K562 (cell line): ENCODE data around the gene NEK2. TPM values are rescaled to one million over a fixed set of nuclear protein-coding genes. Genes with fewer than 3 reads are reported as not detected.

Source experiments
- ATAC-seq: fragments of 200-7000 bp; cut with Tn5 transposase; 3 replicates; pipeline ENCODE4 v1.9.1; 2020; ENCODE audit warnings: moderate library complexity
- BruUV-seq: library from RNA; stranded (reverse); fragments of 400-500 nt; replicated peaks from 2 replicates; lab custom pipeline; 2021; lab: Mats Ljungman, UMichigan
- CTCF ChIA-PET: fragments of 300-600 bp; formaldehyde crosslinking; extraction: SDS; loops from one replicate; lab custom pipeline; 2021; ENCODE audit warnings: low intra/inter-chr PET ratio; lab: Yijun Ruan, JAX
- POLR2A ChIA-PET: fragments of 300-600, 350-650 bp; sonication (Branson Sonifier 250); formaldehyde crosslinking; extraction: SDS; loops from one replicate; lab custom pipeline; 2021; ENCODE audit warnings: antibody characterized with exemption, inconsistent platforms; lab: Yijun Ruan, JAX
- DNase-seq, 4 experiments: peaks; one replicate each; pipeline versions ENCODE4 v3.0.0 to v3.0.0-alpha.2; 2011 to 2018; ENCODE audit warnings: low spot score in 3 of 4, mixed read lengths in 3 of 4; ENCODE audit errors: extremely low read depth in 1 of 4
- FAIRE-seq: peaks from 2 replicates; lab custom pipeline; 2011; peaks lifted over from hg19 to GRCh38; lab: Jason Lieb, UNC
- H2AFZ ChIP-seq: 2 replicates; pipeline ENCODE4 v1.6.0; 2011; ENCODE audit warnings: low read depth, low read length, control low read depth, inconsistent platforms
- H3K27ac ChIP-seq: fragments of 200-600 bp; 3 replicates; pipeline ENCODE4 v1.8.0; 2011; ENCODE audit warnings: low read depth, mild to moderate bottlenecking, control low read depth, inconsistent platforms, low read length, moderate library complexity, mixed read lengths; ENCODE audit errors: extremely low read depth
- H3K27me3 ChIP-seq, 2 experiments: fragments of 300-600 bp in 1 of 2; 2 replicates in 1 of 2; 3 replicates in 1 of 2; pipeline versions ENCODE4 v1.6.0 to v1.8.0; 2011; ENCODE audit warnings: inconsistent platforms in 2 of 2, low read length in 2 of 2, mild to moderate bottlenecking in 1 of 2, mixed read lengths in 1 of 2, moderate library complexity in 1 of 2; ENCODE audit not compliant: control insufficient read depth in 2 of 2, insufficient read depth in 2 of 2
- H3K36me3 ChIP-seq: fragments of 300-600 bp; 3 replicates; pipeline ENCODE4 v1.8.0; 2011; ENCODE audit warnings: mild to moderate bottlenecking, low read length, inconsistent platforms; ENCODE audit not compliant: control insufficient read depth, insufficient read depth
- H3K4me1 ChIP-seq, 2 experiments: fragments of 200-600 bp in 1 of 2; replicated peaks in 1 of 2; 2 replicates in 1 of 2; 3 replicates in 1 of 2; pipeline versions ENCODE4 v1.5.1 to v1.8.0; 2011; ENCODE audit warnings: inconsistent platforms in 2 of 2, low read length in 2 of 2, mild to moderate bottlenecking in 1 of 2, mixed read lengths in 1 of 2, moderate library complexity in 1 of 2; ENCODE audit not compliant: control insufficient read depth in 2 of 2, insufficient read depth in 2 of 2
- H3K4me2 ChIP-seq: 2 replicates; pipeline ENCODE4 v1.6.1; 2011; ENCODE audit warnings: low read length, control low read depth, inconsistent platforms, mixed read lengths; ENCODE audit not compliant: insufficient read depth
- H3K4me3 ChIP-seq: fragments of 200-600 bp; sonication (generic), shearing (Covaris generic); 2 replicates; pipeline ENCODE4 v1.5.1; 2016; ENCODE audit warnings: control low read depth, inconsistent platforms
- H3K79me2 ChIP-seq: fragments of 200-600 bp; 3 replicates; pipeline ENCODE4 v1.8.0; 2011; ENCODE audit warnings: low read length, inconsistent platforms; ENCODE audit not compliant: control insufficient read depth, insufficient read depth
- H3K9ac ChIP-seq, 2 experiments: 2 replicates each; pipeline versions ENCODE4 v1.6.0 to v1.6.1; 2011; ENCODE audit warnings: low read depth in 2 of 2, low read length in 2 of 2, control low read depth in 1 of 2, inconsistent platforms in 1 of 2, mild to moderate bottlenecking in 1 of 2, mixed read lengths in 1 of 2; ENCODE audit not compliant: insufficient read depth in 1 of 2
- H3K9me1 ChIP-seq: one replicate; pipeline ENCODE4 v1.6.0; 2011; ENCODE audit warnings: inconsistent platforms, mild to moderate bottlenecking, low read length, moderate library complexity; ENCODE audit not compliant: control insufficient read depth, insufficient read depth
- H3K9me3 ChIP-seq: replicated peaks from 2 replicates; pipeline ENCODE4 v1.5.1; 2011; ENCODE audit warnings: low read depth, low read length, inconsistent platforms; ENCODE audit not compliant: control insufficient read depth, insufficient read depth
- H4K20me1 ChIP-seq: replicated peaks from 2 replicates; pipeline ENCODE4 v1.6.1; 2011; ENCODE audit warnings: low read length, inconsistent platforms, mixed read lengths; ENCODE audit not compliant: control insufficient read depth, insufficient read depth
- ETV1 ChIP-seq: fragments of 450-650 bp; conservative IDR thresholded peaks from 2 replicates; pipeline ENCODE4 v1.6.1; 2016; ENCODE audit warnings: missing genetic modification characterization, control low read depth, low read depth, missing compliant biosample characterization
- HMG20A ChIP-seq: fragments of 450-650 bp; formaldehyde crosslinking; conservative IDR thresholded peaks from 2 replicates; pipeline ENCODE4 v1.4.0; 2020; ENCODE audit warnings: mild to moderate bottlenecking, mixed read lengths
- NFYB ChIP-seq: IDR thresholded peaks from 2 replicates; pipeline ENCODE4 v1.6.1; 2011; ENCODE audit warnings: mild to moderate bottlenecking, moderate library complexity; ENCODE audit not compliant: insufficient read length; ENCODE audit errors: extremely low read depth
- POLR3A ChIP-seq: IDR thresholded peaks from 2 replicates; pipeline ENCODE4 v1.6.1; 2011; ENCODE audit warnings: borderline replicate concordance, mild to moderate bottlenecking, moderate library complexity; ENCODE audit not compliant: insufficient read length, insufficient read depth; ENCODE audit errors: extremely low read depth
- RAD51 ChIP-seq: fragments of 450-650 bp; IDR thresholded peaks from 2 replicates; pipeline ENCODE4 v1.7.1; 2016; ENCODE audit warnings: low read depth, mild to moderate bottlenecking, borderline replicate concordance
- TCF3 ChIP-seq: sonication (generic); formaldehyde crosslinking; IDR thresholded peaks from 2 replicates; pipeline ENCODE4 v1.4.0; 2020; ENCODE audit warnings: mild to moderate bottlenecking, missing genetic modification reagents
- TCF7L2 ChIP-seq: fragments of 150-350 bp; IDR thresholded peaks from 2 replicates; pipeline ENCODE4 v1.6.1; 2016; ENCODE audit warnings: low read depth, mild to moderate bottlenecking, low read length, moderate library complexity
- ZBTB7A ChIP-seq: IDR thresholded peaks from 2 replicates; pipeline ENCODE4 v1.6.1; 2011; ENCODE audit warnings: low read depth, mild to moderate bottlenecking, low read length, moderate library complexity, borderline replicate concordance; ENCODE audit not compliant: control insufficient read depth
- ZFX ChIP-seq: sonication (generic); formaldehyde crosslinking; IDR thresholded peaks from 2 replicates; pipeline ENCODE4 v1.8.0; 2022; ENCODE audit warnings: mild to moderate bottlenecking, missing genetic modification reagents, moderate library complexity
- ZNF143 ChIP-seq: sonication (generic); formaldehyde crosslinking; IDR thresholded peaks from 2 replicates; pipeline ENCODE4 v1.9.0; 2022; ENCODE audit warnings: mild to moderate bottlenecking, missing genetic modification reagents
- ZNF586 ChIP-seq: fragments of 450-650 bp; formaldehyde crosslinking; conservative IDR thresholded peaks from 2 replicates; pipeline ENCODE4 v1.4.0; 2020; ENCODE audit warnings: mild to moderate bottlenecking, moderate library complexity
- WGBS: fragments of 100-300 bp; shearing (Covaris generic); methylation state at CpG from one replicate; pipeline ENCODE4 v1.1.6; 2016; ENCODE audit warnings: low coverage, mixed read lengths; ENCODE audit not compliant: insufficient coverage; ENCODE audit errors: missing lambda C conversion rate; 5-methylcytosine and 5-hydroxymethylcytosine counted together
- in situ Hi-C: fragments of 300-500 bp; cut with MboI; formaldehyde crosslinking; loops from 4 replicates; pipeline ENCODE4 v1.15.0; 2018; ENCODE audit warnings: inconsistent platforms, mixed read lengths
- intact Hi-C: fragments of 100-400 bp; cut with micrococcal nuclease; formaldehyde crosslinking; loops from 2 replicates; pipeline ENCODE4 v1.14.2; 2022
- polyA plus RNA-seq, 8 experiments: library from polyadenylated mRNA; depleted of rRNA in 4 of 8; stranded (reverse) in 5 of 8; unstranded in 3 of 8; fragments of >200 nt; fragmentation: Nextera tagmentation in 2 of 8; fragmentation: Illumina TruSeq in 1 of 8; extraction: Ambion mirVana in 2 of 8; extraction: Trizol in 1 of 8; gene quantifications; 2 replicates each; pipeline versions ENCODE4 v1.2.1 to v1.2.3, GENCODE V29; 2011 to 2014; ENCODE audit warnings: inconsistent platforms in 1 of 8, missing spikeins in 1 of 8
- total RNA-seq, 7 experiments: library from RNA; depleted of rRNA in 6 of 7; stranded (reverse); fragments of >200 nt in 6 of 7; fragmentation: Illumina TruSeq in 2 of 7; extraction: Trizol in 2 of 7; gene quantifications; 2 replicates each; pipeline versions ENCODE4 v1.2.1 to v1.2.3, GENCODE V29; 2011 to 2021; ENCODE audit warnings: low replicate concordance in 1 of 7
- TF ChIP-seq, protein P1 (sequence below): fragments of 450-650 bp; formaldehyde crosslinking; IDR thresholded peaks from 2 replicates; pipeline ENCODE4 v1.4.0; 2022; ENCODE audit warnings: missing genetic modification characterization
- TF ChIP-seq, protein P2 (sequence below): sonication (generic); formaldehyde crosslinking; IDR thresholded peaks from 2 replicates; pipeline ENCODE4 v1.4.0; 2020; ENCODE audit warnings: mild to moderate bottlenecking, missing genetic modification reagents
- TF ChIP-seq, protein P3 (sequence below), 2 experiments: fragments of 450-650 bp; conservative IDR thresholded peaks; 2 replicates each; pipeline ENCODE4 v1.6.1; 2017; ENCODE audit warnings: mild to moderate bottlenecking in 2 of 2, moderate library complexity in 2 of 2

Gene NEK2
- total and polyA plus RNA-seq, 9 of the 15 experiments (the other 6 are each of a cell fraction or from before 2014, with no cell fraction given) = 30.0 to 74.7 (median 66.4) TPM

DNA sequence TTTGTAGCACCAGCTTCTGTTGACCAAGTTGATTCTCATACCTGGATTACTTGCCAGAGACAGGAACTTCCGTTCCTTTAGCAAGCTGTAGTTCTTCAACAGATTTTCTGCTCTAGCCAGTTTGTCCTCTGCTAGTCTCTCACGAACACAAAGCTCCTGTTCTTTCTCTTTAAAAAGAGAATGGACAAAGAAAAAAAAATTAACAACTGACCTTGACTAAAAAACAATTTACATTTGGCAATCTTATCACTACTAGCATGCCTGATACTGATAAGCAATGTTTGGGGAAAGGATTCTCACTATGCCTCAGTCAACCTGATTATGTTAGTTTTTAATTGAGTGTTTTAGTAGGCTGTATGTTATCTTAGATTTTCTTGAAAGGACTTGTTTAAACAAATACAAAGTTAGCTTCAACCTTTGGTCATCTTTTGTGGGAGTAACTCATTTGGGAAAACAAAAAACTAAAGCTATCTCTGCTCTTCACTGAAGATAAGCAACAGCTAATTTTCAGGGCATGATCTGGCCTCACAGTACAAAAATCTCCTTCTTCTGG, 8.3 kb downstream of the NEK2 start (continued):
- TF ChIP-seq ZBTB7A (no peak), TCF7L2 (no peak), ZNF586 (CRISPR knock-in tag) (no peak)

DNA sequence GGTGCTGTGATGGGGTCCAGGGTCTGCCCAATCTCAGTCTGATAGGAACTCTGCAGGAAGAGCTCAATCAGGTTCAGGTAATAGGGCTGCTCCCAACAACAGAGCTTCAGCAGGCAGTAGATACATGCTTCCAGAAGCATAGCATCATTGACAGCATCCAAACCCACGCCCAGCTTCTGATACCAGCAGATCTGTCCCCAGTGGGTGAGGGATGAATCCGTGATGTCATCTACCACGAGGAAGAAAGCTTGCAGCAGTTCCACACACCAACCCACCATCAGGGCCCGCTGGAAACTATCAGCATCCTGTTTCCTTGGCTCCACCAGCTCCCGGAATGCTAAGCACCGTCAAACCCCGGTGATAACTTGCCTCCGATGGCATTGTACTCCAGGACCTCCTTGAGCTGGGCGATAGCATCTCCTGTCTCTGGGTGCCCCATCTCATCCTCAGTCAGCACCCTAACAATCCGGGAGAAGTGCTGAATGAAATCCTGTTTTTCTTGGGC, 14.7 kb downstream of the NEK2 start:
- no peak for DNase-seq
- no peaks in the 10 kb centered on the region for H3K79me2 ChIP-seq
- H3K9me1 ChIP-seq = no peaks in the 10 kb centered on the region
- peaks cover 36% of the 10 kb centered on the region; the same call in 2 of the 3 replicates for H3K36me3 ChIP-seq
- no peaks in the 10 kb centered on the region; the same call in 1 of the 2 replicates for H4K20me1 ChIP-seq
- no TSS peak for BruUV-seq
- H3K27ac ChIP-seq = no peak overlapping the region
- ATAC-seq = no peak
- no peaks in the 10 kb centered on the region for H3K4me1 ChIP-seq
- H3K4me2 ChIP-seq = no peak overlapping the region
- WGBS = 44% methylated on average over 10 of the region's 10 CpGs
- POLR2A ChIA-PET = interaction anchor here (1.0 to 2.6 kb wide), 4 partner anchors 7 to 14 kb away, joined by 3 to 12 read pairs (median 4); no protein-coding TSS in a partner anchor
- CTCF ChIA-PET = no interaction called here
- FAIRE-seq = no peak
- H3K27me3 ChIP-seq = no peaks in the 10 kb centered on the region
- intact Hi-C loops = no loop called here
- H3K9me3 ChIP-seq = no peaks in the 10 kb centered on the region
- no peak overlapping the region for H3K9ac ChIP-seq
- H3K4me3 ChIP-seq = no peak overlapping the region
- in situ Hi-C loops = loop anchor here (25.0 kb wide), 2 partner anchors 1073 to 1248 kb away; no protein-coding TSS in a partner anchor
- H2AFZ ChIP-seq = no peak overlapping the region
- no peak for TF ChIP-seq NFYB
- TF ChIP-seq, protein P1, sequence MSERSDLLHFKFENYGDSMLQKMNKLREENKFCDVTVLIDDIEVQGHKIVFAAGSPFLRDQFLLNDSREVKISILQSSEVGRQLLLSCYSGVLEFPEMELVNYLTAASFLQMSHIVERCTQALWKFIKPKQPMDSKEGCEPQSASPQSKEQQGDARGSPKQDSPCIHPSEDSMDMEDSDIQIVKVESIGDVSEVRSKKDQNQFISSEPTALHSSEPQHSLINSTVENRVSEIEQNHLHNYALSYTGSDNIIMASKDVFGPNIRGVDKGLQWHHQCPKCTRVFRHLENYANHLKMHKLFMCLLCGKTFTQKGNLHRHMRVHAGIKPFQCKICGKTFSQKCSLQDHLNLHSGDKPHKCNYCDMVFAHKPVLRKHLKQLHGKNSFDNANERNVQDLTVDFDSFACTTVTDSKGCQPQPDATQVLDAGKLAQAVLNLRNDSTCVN = no peak
- no peak for TF ChIP-seq RAD51
- TF ChIP-seq, protein P2, sequence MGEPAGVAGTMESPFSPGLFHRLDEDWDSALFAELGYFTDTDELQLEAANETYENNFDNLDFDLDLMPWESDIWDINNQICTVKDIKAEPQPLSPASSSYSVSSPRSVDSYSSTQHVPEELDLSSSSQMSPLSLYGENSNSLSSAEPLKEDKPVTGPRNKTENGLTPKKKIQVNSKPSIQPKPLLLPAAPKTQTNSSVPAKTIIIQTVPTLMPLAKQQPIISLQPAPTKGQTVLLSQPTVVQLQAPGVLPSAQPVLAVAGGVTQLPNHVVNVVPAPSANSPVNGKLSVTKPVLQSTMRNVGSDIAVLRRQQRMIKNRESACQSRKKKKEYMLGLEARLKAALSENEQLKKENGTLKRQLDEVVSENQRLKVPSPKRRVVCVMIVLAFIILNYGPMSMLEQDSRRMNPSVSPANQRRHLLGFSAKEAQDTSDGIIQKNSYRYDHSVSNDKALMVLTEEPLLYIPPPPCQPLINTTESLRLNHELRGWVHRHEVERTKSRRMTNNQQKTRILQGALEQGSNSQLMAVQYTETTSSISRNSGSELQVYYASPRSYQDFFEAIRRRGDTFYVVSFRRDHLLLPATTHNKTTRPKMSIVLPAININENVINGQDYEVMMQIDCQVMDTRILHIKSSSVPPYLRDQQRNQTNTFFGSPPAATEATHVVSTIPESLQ = no peak
- no peak for TF ChIP-seq HMG20A
- TF ChIP-seq ZNF143 (CRISPR knock-in tag) = no peak
- no peak for TF ChIP-seq ZFX
- TF ChIP-seq, protein P3, sequence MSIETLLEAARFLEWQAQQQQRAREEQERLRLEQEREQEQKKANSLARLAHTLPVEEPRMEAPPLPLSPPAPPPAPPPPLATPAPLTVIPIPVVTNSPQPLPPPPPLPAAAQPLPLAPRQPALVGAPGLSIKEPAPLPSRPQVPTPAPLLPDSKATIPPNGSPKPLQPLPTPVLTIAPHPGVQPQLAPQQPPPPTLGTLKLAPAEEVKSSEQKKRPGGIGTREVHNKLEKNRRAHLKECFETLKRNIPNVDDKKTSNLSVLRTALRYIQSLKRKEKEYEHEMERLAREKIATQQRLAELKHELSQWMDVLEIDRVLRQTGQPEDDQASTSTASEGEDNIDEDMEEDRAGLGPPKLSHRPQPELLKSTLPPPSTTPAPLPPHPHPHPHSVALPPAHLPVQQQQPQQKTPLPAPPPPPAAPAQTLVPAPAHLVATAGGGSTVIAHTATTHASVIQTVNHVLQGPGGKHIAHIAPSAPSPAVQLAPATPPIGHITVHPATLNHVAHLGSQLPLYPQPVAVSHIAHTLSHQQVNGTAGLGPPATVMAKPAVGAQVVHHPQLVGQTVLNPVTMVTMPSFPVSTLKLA (conservative IDR thresholded peaks at IDR 0.05) = no peak
- TF ChIP-seq POLR3A = no peak
- TF ChIP-seq TCF3 = no peak
- no peak for TF ChIP-seq ETV1 (tag)
